LNCaP clone FGC (cell line): ENCODE measurements around the gene TRIM24.

Source experiments
- DNase-seq: peaks from one replicate; pipeline ENCODE4 v3.0.0-alpha.2; 2011; ENCODE audit warnings: low read depth
- H3K4me3 ChIP-seq: 2 replicates; pipeline ENCODE4 v1.5.1; 2011; ENCODE audit warnings: mild to moderate bottlenecking, low read depth, low read length, control low read depth
- TF ChIP-seq, protein P1 (sequence below): IDR thresholded peaks from 2 replicates; pipeline ENCODE4 v1.5.1; 2012; ENCODE audit warnings: mild to moderate bottlenecking; ENCODE audit not compliant: control insufficient read depth, insufficient read depth; ENCODE audit errors: extremely low read depth

Gene TRIM24

DNA sequence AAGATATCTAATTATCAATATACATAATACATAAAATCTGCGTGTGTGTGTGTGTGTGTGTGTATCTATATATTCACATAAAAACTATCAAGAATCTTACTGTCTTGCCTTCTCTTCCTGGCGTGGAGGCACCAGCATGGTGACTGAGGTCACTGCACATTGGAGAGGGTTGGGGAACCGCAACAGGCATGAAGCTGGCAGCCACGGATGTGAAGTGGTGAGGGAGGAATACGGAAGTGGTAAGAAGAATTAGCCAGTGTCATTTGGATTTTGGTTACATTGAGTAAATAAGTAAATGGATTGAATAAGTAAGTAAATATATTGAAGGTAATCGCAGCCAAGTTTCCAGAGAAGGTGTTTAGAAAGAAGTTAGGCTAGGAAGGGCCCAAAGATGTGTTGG lies 85.1 kb downstream of the TRIM24 start:
- no peak for DNase-seq
- TF ChIP-seq, protein P1, sequence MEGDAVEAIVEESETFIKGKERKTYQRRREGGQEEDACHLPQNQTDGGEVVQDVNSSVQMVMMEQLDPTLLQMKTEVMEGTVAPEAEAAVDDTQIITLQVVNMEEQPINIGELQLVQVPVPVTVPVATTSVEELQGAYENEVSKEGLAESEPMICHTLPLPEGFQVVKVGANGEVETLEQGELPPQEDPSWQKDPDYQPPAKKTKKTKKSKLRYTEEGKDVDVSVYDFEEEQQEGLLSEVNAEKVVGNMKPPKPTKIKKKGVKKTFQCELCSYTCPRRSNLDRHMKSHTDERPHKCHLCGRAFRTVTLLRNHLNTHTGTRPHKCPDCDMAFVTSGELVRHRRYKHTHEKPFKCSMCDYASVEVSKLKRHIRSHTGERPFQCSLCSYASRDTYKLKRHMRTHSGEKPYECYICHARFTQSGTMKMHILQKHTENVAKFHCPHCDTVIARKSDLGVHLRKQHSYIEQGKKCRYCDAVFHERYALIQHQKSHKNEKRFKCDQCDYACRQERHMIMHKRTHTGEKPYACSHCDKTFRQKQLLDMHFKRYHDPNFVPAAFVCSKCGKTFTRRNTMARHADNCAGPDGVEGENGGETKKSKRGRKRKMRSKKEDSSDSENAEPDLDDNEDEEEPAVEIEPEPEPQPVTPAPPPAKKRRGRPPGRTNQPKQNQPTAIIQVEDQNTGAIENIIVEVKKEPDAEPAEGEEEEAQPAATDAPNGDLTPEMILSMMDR: no peak

DNA sequence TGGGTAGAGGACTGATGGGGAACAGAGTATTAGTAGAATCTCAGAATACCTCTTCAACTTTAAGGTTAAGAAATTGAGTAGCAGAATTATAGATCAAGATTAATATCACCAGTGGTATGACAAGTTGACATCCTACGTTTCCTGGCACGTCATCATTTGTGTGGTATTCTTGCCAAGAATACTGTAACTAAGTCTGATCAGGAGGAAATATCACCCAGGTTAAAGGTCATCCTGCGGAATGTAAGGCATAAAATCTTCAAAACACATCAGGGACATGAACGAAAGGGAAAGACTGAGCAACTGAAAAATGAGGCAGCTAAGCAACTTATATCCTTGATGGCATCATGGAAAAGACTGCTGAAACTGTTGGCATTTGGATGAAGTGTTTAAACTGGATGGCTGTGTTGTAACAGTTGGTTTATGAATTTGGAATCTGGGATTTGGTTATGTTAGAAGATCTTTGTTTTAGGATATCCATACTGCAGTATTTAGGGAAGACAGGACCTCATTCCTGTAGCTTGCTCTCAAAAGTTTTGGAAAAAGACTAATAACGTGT lies 86.1 kb downstream of the TRIM24 start:
- no peak for DNase-seq
- TF ChIP-seq, protein P1: no peak
- no peak overlapping the region for H3K4me3 ChIP-seq

More for the DNA sequence above, 85.1 kb downstream of the TRIM24 start:
- H3K4me3 ChIP-seq: no peak overlapping the region

DNA sequence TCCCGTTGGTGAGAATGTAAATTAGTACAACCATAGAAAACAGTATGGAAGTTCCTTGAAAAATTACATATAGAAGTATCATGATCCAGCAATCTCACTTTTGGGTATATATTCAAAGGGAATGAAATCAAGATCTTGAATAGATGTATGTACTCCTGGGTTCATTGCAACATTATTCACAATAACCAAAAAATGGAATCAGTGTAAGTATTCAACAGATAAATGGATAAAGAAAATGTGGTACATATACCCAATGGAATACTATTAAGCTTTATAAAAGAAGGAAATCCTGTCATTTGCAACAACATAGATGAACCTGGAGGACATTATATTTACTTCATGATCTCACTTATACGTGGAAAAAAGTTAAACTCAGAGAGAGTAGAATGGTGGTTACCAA lies 86.8 kb downstream of the TRIM24 start:
- H3K4me3 ChIP-seq: no peak overlapping the region
- TF ChIP-seq, protein P1: no peak
- no peak for DNase-seq

DNA sequence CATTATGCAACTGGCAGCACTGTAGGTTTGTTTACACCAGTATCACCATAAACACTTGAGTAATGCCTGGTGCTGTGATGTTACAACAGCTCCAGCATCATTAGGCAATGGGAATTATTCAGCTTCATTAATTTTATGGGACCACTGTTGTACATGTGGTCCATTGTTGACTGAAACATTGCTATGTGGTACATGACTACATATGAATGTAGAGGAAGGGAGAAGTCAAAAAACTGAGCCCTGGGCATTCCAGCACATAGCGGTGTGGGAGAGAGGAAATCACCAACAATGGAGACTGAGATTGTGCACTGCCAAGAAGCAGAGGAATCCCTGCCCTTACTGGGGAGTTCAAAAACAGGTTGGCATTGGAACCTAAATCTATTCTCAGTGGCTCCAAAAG lies 89.0 kb downstream of the TRIM24 start:
- no peak overlapping the region for H3K4me3 ChIP-seq
- DNase-seq: no peak
- TF ChIP-seq, protein P1: no peak

DNA sequence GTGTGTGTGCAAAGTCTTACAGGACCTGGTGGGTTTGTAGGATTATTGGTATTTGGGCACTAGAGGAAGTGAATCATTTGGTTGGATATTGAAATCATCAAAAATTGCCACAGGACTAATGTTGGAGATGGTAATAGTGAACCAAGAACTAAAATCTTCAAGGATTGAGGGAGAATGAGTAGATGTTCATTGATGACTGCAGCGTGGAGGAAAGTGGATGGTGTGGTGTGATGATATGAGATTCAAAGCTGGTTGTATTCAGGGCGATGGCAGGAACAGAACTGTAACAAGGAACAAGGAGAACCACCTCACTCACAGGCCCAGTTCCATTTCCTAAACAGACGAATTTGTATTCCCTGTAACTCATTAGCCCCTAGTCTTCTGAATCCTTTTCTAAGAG lies 90.3 kb downstream of the TRIM24 start:
- H3K4me3 ChIP-seq: no peak overlapping the region
- no peak for DNase-seq
- TF ChIP-seq, protein P1: no peak

DNA sequence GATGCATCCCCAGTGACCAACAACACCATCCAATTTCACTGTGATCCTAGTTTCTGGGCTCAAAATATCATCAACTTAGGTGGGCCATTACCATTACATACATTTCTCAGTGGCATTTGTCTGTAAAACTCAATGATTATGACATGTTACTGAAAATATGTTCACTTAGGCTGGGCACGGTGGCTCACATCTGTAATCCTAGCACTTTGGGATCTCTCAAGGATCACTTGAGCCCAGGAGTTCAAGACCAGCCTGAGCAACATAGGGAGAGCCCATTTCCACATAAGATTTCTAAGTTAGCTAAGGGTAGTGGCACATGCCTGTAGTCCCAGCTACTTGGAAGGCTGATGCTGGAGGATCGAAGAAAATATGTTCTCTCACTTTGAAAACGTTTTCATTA lies 91.0 kb downstream of the TRIM24 start:
- H3K4me3 ChIP-seq: no peak overlapping the region
- TF ChIP-seq, protein P1: no peak
- no peak for DNase-seq

DNA sequence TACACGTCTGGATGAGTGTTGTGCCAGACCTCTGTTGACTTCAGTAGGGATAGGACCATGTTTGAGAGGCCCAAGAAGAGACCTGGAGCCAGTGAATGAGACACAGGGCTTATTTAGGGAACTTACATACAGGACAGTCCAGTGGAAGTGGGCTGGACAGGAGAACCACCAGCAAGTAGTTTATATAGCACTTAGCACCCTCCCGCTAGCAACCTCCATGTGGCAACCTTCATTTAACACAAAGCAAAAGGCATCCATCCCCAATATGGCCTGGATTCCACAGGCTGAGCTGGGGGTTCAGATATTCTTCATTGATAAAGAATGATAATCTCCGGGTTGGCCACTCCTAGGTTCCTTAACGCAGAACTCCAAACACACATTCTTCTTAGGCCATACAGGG lies 93.7 kb downstream of the TRIM24 start:
- TF ChIP-seq, protein P1: no peak
- no peak for DNase-seq
- no peak overlapping the region for H3K4me3 ChIP-seq
